ENCODE data around the gene TRPM6. TPM values are rescaled to one million over a fixed set of nuclear protein-coding genes. Genes with fewer than 3 reads are reported as not detected.

TRPM6 gene
- total RNA-seq, 2 experiments from 2014 or later, result not detected

- CTCF ChIA-PET, result interaction anchor here (0.6 to 2.1 kb wide), 2 partner anchors 26 to 1394 kb away, joined by 3 to 4 read pairs; no protein-coding TSS in a partner anchor
- H3K9me3 Mint-ChIP-seq, result no peaks in the 10 kb centered on the region
These were observed 87.5 kb downstream of the TRPM6 start for GRCh38 chr9:74800226-74800625.

GRCh38 chr9:74795803-74796202, 91.9 kb downstream of the TRPM6 start:
- no peak overlapping the region for H3K27ac Mint-ChIP-seq
- intact Hi-C loops (cut with micrococcal nuclease), result no loop called here
- peaks cover 8% of the 10 kb centered on the region for H3K27me3 Mint-ChIP-seq (ENCODE audit: low read depth)
- DNase-seq, result no peak
- no peak overlapping the region for H3K4me3 Mint-ChIP-seq
- no peaks in the 10 kb centered on the region for H3K4me1 Mint-ChIP-seq (ENCODE audit: low read depth)
- H3K36me3 Mint-ChIP-seq (ENCODE audit: low read depth), result no peaks in the 10 kb centered on the region
- CTCF ChIA-PET, result interaction anchor here (0.7 to 1.7 kb wide), 2 partner anchors 22 to 210 kb away, joined by 3 to 4 read pairs; no protein-coding TSS in a partner anchor
- no peaks in the 10 kb centered on the region for H3K9me3 Mint-ChIP-seq

More at GRCh38 chr9:74800226-74800625, 87.5 kb downstream of the TRPM6 start:
- DNase-seq, result no peak
- no peaks in the 10 kb centered on the region for H3K36me3 Mint-ChIP-seq (ENCODE audit: low read depth)
- no peak overlapping the region for H3K4me3 Mint-ChIP-seq
- no peak overlapping the region for H3K27ac Mint-ChIP-seq
- no peaks in the 10 kb centered on the region for H3K4me1 Mint-ChIP-seq (ENCODE audit: low read depth)
- intact Hi-C loops (cut with micrococcal nuclease), result no loop called here
- H3K27me3 Mint-ChIP-seq (ENCODE audit: low read depth), result peaks cover 10% of the 10 kb centered on the region

- intact Hi-C loops (cut with micrococcal nuclease), result no loop called here
- H3K36me3 Mint-ChIP-seq (ENCODE audit: low read depth), result no peaks in the 10 kb centered on the region
- no peak overlapping the region for H3K4me3 Mint-ChIP-seq
- no peaks in the 10 kb centered on the region for H3K9me3 Mint-ChIP-seq
- H3K27ac Mint-ChIP-seq, result no peak overlapping the region
- peaks cover 5% of the 10 kb centered on the region for H3K27me3 Mint-ChIP-seq (ENCODE audit: low read depth)
- DNase-seq, result no peak
- CTCF ChIA-PET, result interaction anchor here (0.7 to 1.7 kb wide), 2 partner anchors 21 to 211 kb away, joined by 3 to 4 read pairs; no protein-coding TSS in a partner anchor
- no peaks in the 10 kb centered on the region for H3K4me1 Mint-ChIP-seq (ENCODE audit: low read depth)
These were observed 92.6 kb downstream of the TRPM6 start for GRCh38 chr9:74795081-74795480.

DNA sequence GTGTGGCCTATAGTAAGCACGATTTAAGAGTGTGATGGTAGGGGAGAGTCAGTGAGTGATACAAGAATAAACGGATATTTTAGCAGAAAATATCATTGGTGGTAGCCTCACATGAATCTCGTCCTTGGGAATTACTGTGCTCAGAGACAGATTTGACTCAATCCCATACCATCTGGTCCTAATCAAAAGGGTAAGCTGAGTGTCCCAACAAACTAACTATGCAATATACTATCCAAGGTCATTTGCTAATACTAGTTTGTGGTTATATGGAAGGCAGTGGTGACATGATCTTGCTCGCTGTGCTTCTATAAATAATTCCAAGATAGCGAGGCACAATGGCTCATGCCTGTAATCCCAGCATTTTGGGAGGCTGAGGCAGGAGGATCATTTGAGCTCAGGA, 103.2 kb downstream of the TRPM6 start:
- no peak for DNase-seq
- Mint-ChIP-seq H3K36me3 (ENCODE audit: low read depth) (no peaks in the 10 kb centered on the region), H3K27ac (no peak overlapping the region), H3K4me1 (ENCODE audit: low read depth) (no peaks in the 10 kb centered on the region), H3K4me3 (no peak overlapping the region), H3K9me3 (no peaks in the 10 kb centered on the region), H3K27me3 (ENCODE audit: low read depth) (peaks cover 2% of the 10 kb centered on the region)
- intact Hi-C loops (cut with micrococcal nuclease), result no loop called here
- CTCF ChIA-PET, result interaction anchor here (0.6 to 2.0 kb wide), 3 partner anchors 8 to 303 kb away, joined by 3 to 7 read pairs (median 3); no protein-coding TSS in a partner anchor

GRCh38 chr9:74783408-74783807, 104.3 kb downstream of the TRPM6 start:
- no peak for DNase-seq
- Mint-ChIP-seq H3K4me3 (no peak overlapping the region), H3K27ac (no peak overlapping the region), H3K27me3 (ENCODE audit: low read depth) (peaks cover 2% of the 10 kb centered on the region), H3K9me3 (no peaks in the 10 kb centered on the region), H3K36me3 (ENCODE audit: low read depth) (no peaks in the 10 kb centered on the region), H3K4me1 (ENCODE audit: low read depth) (no peaks in the 10 kb centered on the region)
- intact Hi-C loops (cut with micrococcal nuclease), result no loop called here
- CTCF ChIA-PET, result interaction anchor here (2.0 kb wide), 1 partner anchor 10 kb away, joined by 7 read pairs; no protein-coding TSS in a partner anchor

GRCh38 chr9:74777136-74777879, 110.4 kb downstream of the TRPM6 start:
- Mint-ChIP-seq H3K9me3 (no peaks in the 10 kb centered on the region), H3K36me3 (ENCODE audit: low read depth) (no peaks in the 10 kb centered on the region), H3K4me1 (ENCODE audit: low read depth) (peaks cover 2% of the 10 kb centered on the region), H3K27me3 (ENCODE audit: low read depth) (peaks cover 4% of the 10 kb centered on the region), H3K4me3 (no peak overlapping the region), H3K27ac (no peak overlapping the region)
- intact Hi-C loops (cut with micrococcal nuclease), result loop anchor here (1.0 to 2.0 kb wide), 4 partner anchors 175 to 461 kb away; partner anchors contain the start of gene C9orf40
- CTCF ChIA-PET, result interaction anchor here (0.6 to 7.0 kb wide), 21 partner anchors 9 to 305 kb away, joined by 3 to 93 read pairs (median 5); no protein-coding TSS in a partner anchor
- DNase-seq, result peak; percentile 84

DNA sequence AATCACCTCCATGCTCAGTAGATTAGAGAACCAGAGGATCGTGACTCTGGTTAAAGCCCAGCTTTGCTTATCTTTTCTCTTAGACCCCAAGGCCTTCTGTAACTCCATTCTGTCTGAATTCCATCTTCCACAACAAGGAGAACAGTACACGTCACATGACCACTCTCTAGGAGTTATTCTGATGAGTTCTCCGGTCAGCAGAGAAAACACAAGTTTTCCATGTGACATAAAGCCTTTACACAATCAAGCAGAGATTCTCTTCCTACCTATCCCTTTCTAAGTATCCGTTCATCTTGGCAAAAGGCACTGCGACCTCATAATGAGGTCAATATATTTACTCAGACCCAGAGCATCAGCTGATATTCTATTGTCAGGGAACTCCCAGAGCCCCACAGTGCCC, 112.3 kb downstream of the TRPM6 start:
- intact Hi-C loops (cut with micrococcal nuclease), result loop anchor here (2.0 kb wide), 1 partner anchor 411 kb away; no protein-coding TSS in a partner anchor
- Mint-ChIP-seq H3K27ac (no peak overlapping the region), H3K9me3 (no peaks in the 10 kb centered on the region), H3K36me3 (ENCODE audit: low read depth) (no peaks in the 10 kb centered on the region), H3K4me3 (no peak overlapping the region), H3K4me1 (ENCODE audit: low read depth) (peaks cover 14% of the 10 kb centered on the region), H3K27me3 (ENCODE audit: low read depth) (peaks cover 11% of the 10 kb centered on the region)
- CTCF ChIA-PET, result interaction anchor here (0.6 to 7.0 kb wide), 13 partner anchors 32 to 325 kb away, joined by 3 to 93 read pairs (median 5); partner anchors contain the start of genes C9orf40 and CARNMT1
- no peak for DNase-seq

- intact Hi-C loops (cut with micrococcal nuclease), result loop anchor here (1.0 to 5.0 kb wide), 5 partner anchors 113 to 1528 kb away; partner anchors contain the start of genes CARNMT1 and TRPM6
- H3K4me1 Mint-ChIP-seq (ENCODE audit: low read depth), result peaks cover 14% of the 10 kb centered on the region
- H3K27me3 Mint-ChIP-seq (ENCODE audit: low read depth), result peaks cover 14% of the 10 kb centered on the region
- CTCF ChIA-PET, result interaction anchor here (0.6 to 7.0 kb wide), 25 partner anchors 9 to 1095 kb away, joined by 3 to 93 read pairs (median 4); partner anchors contain the start of genes C9orf40 and CARNMT1
- no peaks in the 10 kb centered on the region for H3K36me3 Mint-ChIP-seq (ENCODE audit: low read depth)
- H3K27ac Mint-ChIP-seq, result no peak overlapping the region
- peak; percentile 85 for DNase-seq
- no peaks in the 10 kb centered on the region for H3K9me3 Mint-ChIP-seq
- no peak overlapping the region for H3K4me3 Mint-ChIP-seq
These were observed 113.7 kb downstream of the TRPM6 start for GRCh38 chr9:74773886-74774479.

GRCh38 chr9:74772121-74772520, 115.6 kb downstream of the TRPM6 start:
- no peaks in the 10 kb centered on the region for H3K36me3 Mint-ChIP-seq (ENCODE audit: low read depth)
- DNase-seq, result no peak
- H3K9me3 Mint-ChIP-seq, result no peaks in the 10 kb centered on the region
- H3K4me3 Mint-ChIP-seq, result no peak overlapping the region
- H3K27ac Mint-ChIP-seq, result no peak overlapping the region
- CTCF ChIA-PET, result interaction anchor here (0.5 to 7.0 kb wide), 12 partner anchors 20 to 674 kb away, joined by 3 to 93 read pairs (median 4); partner anchors contain the start of gene C9orf40
- peaks cover 21% of the 10 kb centered on the region for H3K27me3 Mint-ChIP-seq (ENCODE audit: low read depth)
- intact Hi-C loops (cut with micrococcal nuclease), result loop anchor here (5.0 kb wide), 3 partner anchors 115 to 1530 kb away; partner anchors contain the start of gene TRPM6
- peaks cover 14% of the 10 kb centered on the region for H3K4me1 Mint-ChIP-seq (ENCODE audit: low read depth)

- H3K27me3 Mint-ChIP-seq (ENCODE audit: low read depth), result peaks cover 21% of the 10 kb centered on the region
- intact Hi-C loops (cut with micrococcal nuclease), result loop anchor here (5.0 kb wide), 3 partner anchors 116 to 1531 kb away; partner anchors contain the start of gene TRPM6
- no peak overlapping the region for H3K4me3 Mint-ChIP-seq
- H3K9me3 Mint-ChIP-seq, result no peaks in the 10 kb centered on the region
- peak overlapping the region; percentile 14 for H3K27ac Mint-ChIP-seq
- peaks cover 12% of the 10 kb centered on the region for H3K4me1 Mint-ChIP-seq (ENCODE audit: low read depth)
- no peak for DNase-seq
- CTCF ChIA-PET, result interaction anchor here (0.7 to 7.0 kb wide), 6 partner anchors 21 to 412 kb away, joined by 3 to 93 read pairs (median 4); partner anchors contain the start of gene C9orf40
- no peaks in the 10 kb centered on the region for H3K36me3 Mint-ChIP-seq (ENCODE audit: low read depth)
These were observed 116.0 kb downstream of the TRPM6 start for GRCh38 chr9:74771672-74772071.

- Mint-ChIP-seq H3K9me3 (no peaks in the 10 kb centered on the region), H3K36me3 (ENCODE audit: low read depth) (no peaks in the 10 kb centered on the region), H3K4me1 (ENCODE audit: low read depth) (peaks cover 12% of the 10 kb centered on the region), H3K27ac (peak overlapping the region; percentile 39), H3K27me3 (ENCODE audit: low read depth) (peaks cover 21% of the 10 kb centered on the region), H3K4me3 (no peak overlapping the region)
- DNase-seq, result no peak
- CTCF ChIA-PET, result interaction anchor here (0.6 to 1.5 kb wide), 6 partner anchors 181 to 305 kb away, joined by 3 to 4 read pairs (median 3); partner anchors contain the start of gene C9orf40
- intact Hi-C loops (cut with micrococcal nuclease), result loop anchor here (5.0 kb wide), 3 partner anchors 116 to 1531 kb away; partner anchors contain the start of gene TRPM6
These were observed 116.5 kb downstream of the TRPM6 start for GRCh38 chr9:74771262-74771585.

All from activated naive CD4-positive, alpha-beta T cell treated with anti-CD3 and anti-CD28 coated beads for 36 hours (primary cell).